ENCODE data around the gene TSPAN31. TPM values are rescaled to one million over a fixed set of nuclear protein-coding genes. Genes with fewer than 3 reads are reported as not detected.

Gene TSPAN31
- total RNA-seq, 1 donor from 2014 or later = 64.0 TPM

GRCh38 chr12:57783466-57783801 is 38.6 kb downstream of the TSPAN31 start:
- DNase-seq (ENCODE audit: low read depth) = no peak

- no peak for DNase-seq (ENCODE audit: low read depth)
Observed at GRCh38 chr12:57783861-57784260, 39.0 kb downstream of the TSPAN31 start.

- DNase-seq (ENCODE audit: low read depth) = no peak
Observed at GRCh38 chr12:57793920-57794319, 49.1 kb downstream of the TSPAN31 start.

GRCh38 chr12:57795354-57795753 is 50.5 kb downstream of the TSPAN31 start:
- DNase-seq (ENCODE audit: low read depth) = no peak

- DNase-seq (ENCODE audit: low read depth) = no peak
Observed at GRCh38 chr12:57796996-57797395, 52.2 kb downstream of the TSPAN31 start.

GRCh38 chr12:57797933-57798332 is 53.1 kb downstream of the TSPAN31 start:
- peak; percentile 51 for DNase-seq (ENCODE audit: low read depth)

Other genes starting within 250 kb of the TSPAN31 start
- gene DDIT3, start 224.5 kb upstream of the TSPAN31 start, total RNA-seq = 6.1 and 17.5 TPM in 2 replicates
- 5.0 and 12.5 TPM in 2 replicates for gene MBD6, start 222.2 kb upstream of the TSPAN31 start, total RNA-seq
- gene DCTN2, start 197.8 kb upstream of the TSPAN31 start, total RNA-seq = 123 and 212 TPM in 2 replicates
- 0.35 and 2.5 TPM in 2 replicates for gene KIF5A, start 195.0 kb upstream of the TSPAN31 start, total RNA-seq
- 43.5 and 77.8 TPM in 2 replicates for gene PIP4K2C, start 153.8 kb upstream of the TSPAN31 start, total RNA-seq
- gene DTX3, start 140.2 kb upstream of the TSPAN31 start, total RNA-seq = 5.9 and 19.6 TPM in 2 replicates
- gene ARHGEF25, start 133.6 kb upstream of the TSPAN31 start, total RNA-seq = 1.7 and 7.0 TPM in 2 replicates
- gene B4GALNT1, start 111.8 kb upstream of the TSPAN31 start, total RNA-seq = 0.20 and 1.4 TPM in 2 replicates
- 186 and 325 TPM in 2 replicates for gene OS9, start 50.9 kb upstream of the TSPAN31 start, total RNA-seq
- gene AGAP2, start 6.3 kb upstream of the TSPAN31 start, total RNA-seq = under 0.01 and 0.17 TPM in 2 replicates
- gene CDK4, start 7.3 kb downstream of the TSPAN31 start, total RNA-seq = 101 and 145 TPM in 2 replicates
- gene MARCHF9, start 10.1 kb downstream of the TSPAN31 start, total RNA-seq = 3.1 and 8.5 TPM in 2 replicates
- gene CYP27B1, start 22.0 kb downstream of the TSPAN31 start, total RNA-seq = 0.50 and 0.87 TPM in 2 replicates
- 6.1 and 6.4 TPM in 2 replicates for gene METTL1, start 27.1 kb downstream of the TSPAN31 start, total RNA-seq
- 4.2 and 4.3 TPM in 2 replicates for gene EEF1AKMT3, start 27.6 kb downstream of the TSPAN31 start, total RNA-seq
- 24.8 and 43.6 TPM in 2 replicates for gene TSFM, start 37.7 kb downstream of the TSPAN31 start, total RNA-seq
- gene AVIL, start 73.7 kb downstream of the TSPAN31 start, total RNA-seq = 1.9 and 2.8 TPM in 2 replicates
- gene CTDSP2, start 101.7 kb downstream of the TSPAN31 start, total RNA-seq = 16.3 and 81.9 TPM in 2 replicates
- 7.5 and 8.3 TPM in 2 replicates for gene ATP23, start 196.5 kb downstream of the TSPAN31 start, total RNA-seq

Data from renal cortical epithelial cell (primary cell).